RPMI7951 (cell line): ENCODE measurements around the gene ADAM8. TPM values are rescaled to one million over a fixed set of nuclear protein-coding genes. Genes with fewer than 3 reads are reported as not detected.

Experiments
- DNase-seq: peaks from one replicate; pipeline ENCODE4 v3.0.0-alpha.2; 2012; ENCODE audit warnings: low read depth
- total RNA-seq: library from RNA; depleted of rRNA; stranded (reverse); fragments of >200 nt; shearing (Covaris generic); gene quantifications from 2 replicates; pipeline ENCODE4 v1.2.3, GENCODE V29; 2014; rRNA removed

Gene ADAM8
- total RNA-seq, 1 experiment from 2014 or later = 3.8 TPM

GRCh38 chr10:133212853-133213494 is 63.7 kb downstream of the ADAM8 start:
- DNase-seq = no peak

Other genes with a start within 250 kb of the ADAM8 start
- gene ADGRA1, start 188.9 kb downstream of the ADAM8 start, total RNA-seq = not detected in 2 replicates
- gene KNDC1, start 116.6 kb downstream of the ADAM8 start, total RNA-seq = not detected in 2 replicates
- gene UTF1, start 46.7 kb downstream of the ADAM8 start, total RNA-seq = not detected in 2 replicates
- gene VENTX, start 39.0 kb downstream of the ADAM8 start, total RNA-seq = not detected in 2 replicates
- 42.0 and 43.3 TPM in 2 replicates for gene TUBGCP2, start 32.0 kb upstream of the ADAM8 start, total RNA-seq
- gene ZNF511, start 32.0 kb upstream of the ADAM8 start, total RNA-seq = 33.9 and 57.6 TPM in 2 replicates
- gene CALY, start 60.0 kb upstream of the ADAM8 start, total RNA-seq = not detected in 2 replicates
- gene PRAP1, start 70.5 kb upstream of the ADAM8 start, total RNA-seq = not detected in 2 replicates
- gene FUOM, start 81.2 kb upstream of the ADAM8 start, total RNA-seq = 2.6 and 5.5 TPM in 2 replicates
- 91.1 and 104 TPM in 2 replicates for gene ECHS1, start 96.5 kb upstream of the ADAM8 start, total RNA-seq
- 2.8 and 4.6 TPM in 2 replicates for gene PAOX, start 102.4 kb upstream of the ADAM8 start, total RNA-seq
- 12.1 and 16.5 TPM in 2 replicates for gene MTG1, start 117.3 kb upstream of the ADAM8 start, total RNA-seq
- not detected in 2 replicates for gene SPRN, start 147.8 kb upstream of the ADAM8 start, total RNA-seq
- 0.10 and 0.24 TPM in 2 replicates for gene SCART1, start 177.1 kb upstream of the ADAM8 start, total RNA-seq